HepG2 (cell line): Measurements from ENCODE around the gene DST. TPM values are rescaled to one million over a fixed set of nuclear protein-coding genes. Genes with fewer than 3 reads are reported as not detected.

ENCODE experiments used
- CBX1 ChIP-seq: IDR thresholded peaks from one replicate; pipeline ENCODE4 v1.6.1; 2016; ENCODE audit warnings: antibody characterized with exemption, low read depth
- GATAD2A ChIP-seq: IDR thresholded peaks from 2 replicates; pipeline ENCODE4 v1.6.1; 2016
- NCOA2 ChIP-seq: sonication (generic); formaldehyde crosslinking; IDR thresholded peaks from 2 replicates; pipeline ENCODE4 v1.8.0; 2022; ENCODE audit warnings: inconsistent platforms
- RAD51 ChIP-seq: fragments of 450-650 bp; IDR thresholded peaks from 2 replicates; pipeline ENCODE4 v1.6.1; 2016; ENCODE audit warnings: borderline replicate concordance
- REXO4 ChIP-seq: sonication (generic); formaldehyde crosslinking; IDR thresholded peaks from 2 replicates; pipeline ENCODE4 v1.8.0; 2022; ENCODE audit warnings: missing genetic modification reagents, mild to moderate bottlenecking, borderline replicate concordance
- ZNF121 ChIP-seq: sonication (generic); formaldehyde crosslinking; IDR thresholded peaks from 2 replicates; pipeline ENCODE4 v1.5.0; 2020; ENCODE audit warnings: mild to moderate bottlenecking, missing genetic modification reagents
- ZNF124 ChIP-seq: sonication (generic); formaldehyde crosslinking; IDR thresholded peaks from 2 replicates; pipeline ENCODE4 v1.4.0; 2020; ENCODE audit warnings: missing genetic modification reagents
- ZNF251 ChIP-seq: sonication (generic); formaldehyde crosslinking; IDR thresholded peaks from 2 replicates; pipeline ENCODE4 v1.9.0; 2021; ENCODE audit warnings: mild to moderate bottlenecking, missing genetic modification reagents
- polyA plus RNA-seq, 8 experiments: library from polyadenylated mRNA; depleted of rRNA in 3 of 8; stranded (reverse) in 7 of 8; unstranded in 1 of 8; fragments of >200 nt; fragmentation: Illumina TruSeq in 4 of 8; extraction: Trizol in 4 of 8; gene quantifications; 2 replicates each; pipeline versions ENCODE4 v1.2.1 to v1.2.3, GENCODE V29; 2011 to 2016; ENCODE audit warnings: low read depth in 4 of 8, missing spikeins in 1 of 8, mixed read lengths in 1 of 8; ENCODE audit not compliant: insufficient read depth in 1 of 8
- total RNA-seq, 5 experiments: library from RNA; depleted of rRNA; stranded (reverse); fragments of >200 nt; fragmentation: Illumina TruSeq; extraction: Trizol; gene quantifications; 2 replicates each; pipeline ENCODE4 v1.2.3, GENCODE V29; 2016; ENCODE audit warnings: low read depth in 1 of 5
- TF ChIP-seq, protein P1 (sequence below): sonication (generic); formaldehyde crosslinking; IDR thresholded peaks from 2 replicates; pipeline ENCODE4 v1.4.0; 2020; ENCODE audit warnings: low read depth, missing genetic modification reagents
- TF ChIP-seq, protein P2 (sequence below): IDR thresholded peaks from 2 replicates; pipeline ENCODE4 v1.6.1; 2016; ENCODE audit warnings: mild to moderate bottlenecking
- TF ChIP-seq, protein P3 (sequence below): sonication (generic); formaldehyde crosslinking; IDR thresholded peaks from 2 replicates; pipeline ENCODE4 v1.5.1; 2020; ENCODE audit warnings: missing genetic modification reagents, mild to moderate bottlenecking, borderline replicate concordance
- TF ChIP-seq, protein P4 (sequence below): sonication (generic); formaldehyde crosslinking; IDR thresholded peaks from 2 replicates; pipeline ENCODE4 v1.8.1; 2023; ENCODE audit warnings: mild to moderate bottlenecking, moderate library complexity, missing genetic modification reagents
- TF ChIP-seq, protein P5 (sequence below): sonication (generic); formaldehyde crosslinking; IDR thresholded peaks from 2 replicates; pipeline ENCODE4 v1.4.0; 2020; ENCODE audit warnings: mild to moderate bottlenecking, missing genetic modification reagents
- TF ChIP-seq, protein P6 (sequence below), 2 experiments: IDR thresholded peaks; 2 replicates each; pipeline ENCODE4 v1.6.1; 2011 to 2012; ENCODE audit warnings: low read length in 2 of 2, borderline replicate concordance in 1 of 2, low read depth in 1 of 2, mild to moderate bottlenecking in 1 of 2, moderate library complexity in 1 of 2

DST gene
- total and polyA plus RNA-seq, 2 of the 13 experiments (the other 11 are each of a cell fraction or from before 2014, with no cell fraction given) = 64.4 to 89.0 TPM

DNA sequence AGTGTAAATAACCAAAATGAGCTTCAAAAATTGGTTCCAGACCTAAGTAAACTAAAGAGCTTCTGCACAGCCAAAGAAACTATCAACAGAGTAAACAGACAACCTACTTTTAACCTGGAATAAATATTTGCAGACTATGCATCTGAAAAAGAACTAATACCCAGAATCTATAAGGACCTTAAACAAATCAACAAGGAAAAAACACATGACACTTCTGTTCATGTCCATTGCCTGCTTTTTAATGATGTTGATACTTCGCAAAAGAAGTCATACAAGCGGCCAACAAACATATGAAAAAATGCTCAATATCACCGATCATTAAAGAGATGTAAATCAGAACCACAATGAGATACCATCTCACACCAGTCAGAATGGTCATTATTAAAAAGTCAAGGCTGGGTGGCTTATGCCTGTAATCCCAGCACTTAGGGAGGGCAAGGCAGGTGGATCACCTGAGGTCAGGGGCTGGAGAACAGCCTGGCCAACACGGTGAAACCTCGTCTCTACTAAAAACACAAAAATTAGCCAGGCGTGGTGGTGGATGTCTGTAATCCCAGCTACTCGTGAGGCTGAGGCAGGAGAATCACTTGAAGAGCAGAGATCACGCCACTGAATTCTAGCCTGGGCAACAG lies 42.5 kb upstream of the DST start (continued):
- TF ChIP-seq, protein P1, sequence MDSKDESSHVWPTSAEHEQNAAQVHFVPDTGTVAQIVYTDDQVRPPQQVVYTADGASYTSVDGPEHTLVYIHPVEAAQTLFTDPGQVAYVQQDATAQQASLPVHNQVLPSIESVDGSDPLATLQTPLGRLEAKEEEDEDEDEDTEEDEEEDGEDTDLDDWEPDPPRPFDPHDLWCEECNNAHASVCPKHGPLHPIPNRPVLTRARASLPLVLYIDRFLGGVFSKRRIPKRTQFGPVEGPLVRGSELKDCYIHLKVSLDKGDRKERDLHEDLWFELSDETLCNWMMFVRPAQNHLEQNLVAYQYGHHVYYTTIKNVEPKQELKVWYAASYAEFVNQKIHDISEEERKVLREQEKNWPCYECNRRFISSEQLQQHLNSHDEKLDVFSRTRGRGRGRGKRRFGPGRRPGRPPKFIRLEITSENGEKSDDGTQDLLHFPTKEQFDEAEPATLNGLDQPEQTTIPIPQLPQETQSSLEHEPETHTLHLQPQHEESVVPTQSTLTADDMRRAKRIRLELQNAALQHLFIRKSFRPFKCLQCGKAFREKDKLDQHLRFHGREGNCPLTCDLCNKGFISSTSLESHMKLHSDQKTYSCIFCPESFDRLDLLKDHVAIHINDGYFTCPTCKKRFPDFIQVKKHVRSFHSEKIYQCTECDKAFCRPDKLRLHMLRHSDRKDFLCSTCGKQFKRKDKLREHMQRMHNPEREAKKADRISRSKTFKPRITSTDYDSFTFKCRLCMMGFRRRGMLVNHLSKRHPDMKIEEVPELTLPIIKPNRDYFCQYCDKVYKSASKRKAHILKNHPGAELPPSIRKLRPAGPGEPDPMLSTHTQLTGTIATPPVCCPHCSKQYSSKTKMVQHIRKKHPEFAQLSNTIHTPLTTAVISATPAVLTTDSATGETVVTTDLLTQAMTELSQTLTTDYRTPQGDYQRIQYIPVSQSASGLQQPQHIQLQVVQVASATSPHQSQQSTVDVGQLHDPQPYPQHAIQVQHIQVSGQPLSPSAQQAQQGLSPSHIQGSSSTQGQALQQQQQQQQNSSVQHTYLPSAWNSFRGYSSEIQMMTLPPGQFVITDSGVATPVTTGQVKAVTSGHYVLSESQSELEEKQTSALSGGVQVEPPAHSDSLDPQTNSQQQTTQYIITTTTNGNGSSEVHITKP (CRISPR knock-in tag) = no peak
- no peak for TF ChIP-seq REXO4
- TF ChIP-seq, protein P2, sequence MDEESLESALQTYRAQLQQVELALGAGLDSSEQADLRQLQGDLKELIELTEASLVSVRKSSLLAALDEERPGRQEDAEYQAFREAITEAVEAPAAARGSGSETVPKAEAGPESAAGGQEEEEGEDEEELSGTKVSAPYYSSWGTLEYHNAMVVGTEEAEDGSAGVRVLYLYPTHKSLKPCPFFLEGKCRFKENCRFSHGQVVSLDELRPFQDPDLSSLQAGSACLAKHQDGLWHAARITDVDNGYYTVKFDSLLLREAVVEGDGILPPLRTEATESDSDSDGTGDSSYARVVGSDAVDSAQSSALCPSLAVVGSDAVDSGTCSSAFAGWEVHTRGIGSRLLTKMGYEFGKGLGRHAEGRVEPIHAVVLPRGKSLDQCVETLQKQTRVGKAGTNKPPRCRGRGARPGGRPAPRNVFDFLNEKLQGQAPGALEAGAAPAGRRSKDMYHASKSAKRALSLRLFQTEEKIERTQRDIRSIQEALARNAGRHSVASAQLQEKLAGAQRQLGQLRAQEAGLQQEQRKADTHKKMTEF = peak; percentile 43; the same call in 1 of the 2 replicates
- TF ChIP-seq, protein P3, sequence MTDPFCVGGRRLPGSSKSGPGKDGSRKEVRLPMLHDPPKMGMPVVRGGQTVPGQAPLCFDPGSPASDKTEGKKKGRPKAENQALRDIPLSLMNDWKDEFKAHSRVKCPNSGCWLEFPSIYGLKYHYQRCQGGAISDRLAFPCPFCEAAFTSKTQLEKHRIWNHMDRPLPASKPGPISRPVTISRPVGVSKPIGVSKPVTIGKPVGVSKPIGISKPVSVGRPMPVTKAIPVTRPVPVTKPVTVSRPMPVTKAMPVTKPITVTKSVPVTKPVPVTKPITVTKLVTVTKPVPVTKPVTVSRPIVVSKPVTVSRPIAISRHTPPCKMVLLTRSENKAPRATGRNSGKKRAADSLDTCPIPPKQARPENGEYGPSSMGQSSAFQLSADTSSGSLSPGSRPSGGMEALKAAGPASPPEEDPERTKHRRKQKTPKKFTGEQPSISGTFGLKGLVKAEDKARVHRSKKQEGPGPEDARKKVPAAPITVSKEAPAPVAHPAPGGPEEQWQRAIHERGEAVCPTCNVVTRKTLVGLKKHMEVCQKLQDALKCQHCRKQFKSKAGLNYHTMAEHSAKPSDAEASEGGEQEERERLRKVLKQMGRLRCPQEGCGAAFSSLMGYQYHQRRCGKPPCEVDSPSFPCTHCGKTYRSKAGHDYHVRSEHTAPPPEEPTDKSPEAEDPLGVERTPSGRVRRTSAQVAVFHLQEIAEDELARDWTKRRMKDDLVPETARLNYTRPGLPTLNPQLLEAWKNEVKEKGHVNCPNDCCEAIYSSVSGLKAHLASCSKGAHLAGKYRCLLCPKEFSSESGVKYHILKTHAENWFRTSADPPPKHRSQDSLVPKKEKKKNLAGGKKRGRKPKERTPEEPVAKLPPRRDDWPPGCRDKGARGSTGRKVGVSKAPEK (CRISPR knock-in tag) = 0 out of 2 replicates have a peak, but pooled peaks have one; percentile 60
- 0 out of 2 replicates have a peak, but pooled peaks have one; percentile 46 for TF ChIP-seq ZNF121 (CRISPR knock-in tag)
- no peak for TF ChIP-seq RAD51
- TF ChIP-seq, protein P4, sequence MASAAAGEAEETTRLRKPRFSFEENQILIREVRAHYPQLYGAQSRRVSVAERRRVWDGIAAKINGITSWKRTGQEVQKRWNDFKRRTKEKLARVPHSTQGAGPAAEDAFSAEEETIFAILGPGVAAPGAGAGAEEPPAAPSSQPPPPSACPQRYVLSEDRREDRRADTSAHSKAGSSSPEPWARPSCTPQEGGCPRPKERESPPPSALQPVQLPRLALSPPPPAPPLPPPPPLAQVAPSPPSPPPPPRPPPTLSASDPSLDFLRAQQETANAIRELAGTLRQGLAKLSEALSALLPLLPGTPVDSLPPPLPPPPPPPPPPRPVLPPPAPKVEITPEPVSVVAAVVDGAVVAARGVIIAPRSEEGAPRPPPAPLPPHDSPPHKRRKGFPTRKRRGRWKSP = 0 out of 2 replicates have a peak, but pooled peaks have one; percentile 42
- TF ChIP-seq, protein P5, sequence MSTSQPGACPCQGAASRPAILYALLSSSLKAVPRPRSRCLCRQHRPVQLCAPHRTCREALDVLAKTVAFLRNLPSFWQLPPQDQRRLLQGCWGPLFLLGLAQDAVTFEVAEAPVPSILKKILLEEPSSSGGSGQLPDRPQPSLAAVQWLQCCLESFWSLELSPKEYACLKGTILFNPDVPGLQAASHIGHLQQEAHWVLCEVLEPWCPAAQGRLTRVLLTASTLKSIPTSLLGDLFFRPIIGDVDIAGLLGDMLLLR (CRISPR knock-in tag) = no peak
- TF ChIP-seq, protein P6, sequence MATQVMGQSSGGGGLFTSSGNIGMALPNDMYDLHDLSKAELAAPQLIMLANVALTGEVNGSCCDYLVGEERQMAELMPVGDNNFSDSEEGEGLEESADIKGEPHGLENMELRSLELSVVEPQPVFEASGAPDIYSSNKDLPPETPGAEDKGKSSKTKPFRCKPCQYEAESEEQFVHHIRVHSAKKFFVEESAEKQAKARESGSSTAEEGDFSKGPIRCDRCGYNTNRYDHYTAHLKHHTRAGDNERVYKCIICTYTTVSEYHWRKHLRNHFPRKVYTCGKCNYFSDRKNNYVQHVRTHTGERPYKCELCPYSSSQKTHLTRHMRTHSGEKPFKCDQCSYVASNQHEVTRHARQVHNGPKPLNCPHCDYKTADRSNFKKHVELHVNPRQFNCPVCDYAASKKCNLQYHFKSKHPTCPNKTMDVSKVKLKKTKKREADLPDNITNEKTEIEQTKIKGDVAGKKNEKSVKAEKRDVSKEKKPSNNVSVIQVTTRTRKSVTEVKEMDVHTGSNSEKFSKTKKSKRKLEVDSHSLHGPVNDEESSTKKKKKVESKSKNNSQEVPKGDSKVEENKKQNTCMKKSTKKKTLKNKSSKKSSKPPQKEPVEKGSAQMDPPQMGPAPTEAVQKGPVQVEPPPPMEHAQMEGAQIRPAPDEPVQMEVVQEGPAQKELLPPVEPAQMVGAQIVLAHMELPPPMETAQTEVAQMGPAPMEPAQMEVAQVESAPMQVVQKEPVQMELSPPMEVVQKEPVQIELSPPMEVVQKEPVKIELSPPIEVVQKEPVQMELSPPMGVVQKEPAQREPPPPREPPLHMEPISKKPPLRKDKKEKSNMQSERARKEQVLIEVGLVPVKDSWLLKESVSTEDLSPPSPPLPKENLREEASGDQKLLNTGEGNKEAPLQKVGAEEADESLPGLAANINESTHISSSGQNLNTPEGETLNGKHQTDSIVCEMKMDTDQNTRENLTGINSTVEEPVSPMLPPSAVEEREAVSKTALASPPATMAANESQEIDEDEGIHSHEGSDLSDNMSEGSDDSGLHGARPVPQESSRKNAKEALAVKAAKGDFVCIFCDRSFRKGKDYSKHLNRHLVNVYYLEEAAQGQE (IDR thresholded peaks at IDR 0.05; ENCODE audit: borderline replicate concordance in 1 of 2, low read depth in 1 of 2, low read length in 2 of 2) = no peak
- TF ChIP-seq NCOA2 (CRISPR knock-in tag) = peak; percentile 84
- TF ChIP-seq GATAD2A = peak; percentile 90
- no peak for TF ChIP-seq CBX1
- TF ChIP-seq ZNF124 = no peak
- TF ChIP-seq ZNF251 (CRISPR knock-in tag) = no peak
